Brain microvascular endothelial cell (primary cell): Measurements from ENCODE around the gene PLVAP.
A peak's percentile ranks its signal among the peaks of the same experiment; 100 is the strongest.

Experiments
- DNase-seq: peaks from one replicate; pipeline ENCODE4 v3.0.0-alpha.2; 2020
- H3K27ac ChIP-seq: fragments of 250-450 bp; sonication (Bioruptor Pico); 2 replicates; pipeline ENCODE4 v1.5.1; 2020; ENCODE audit warnings: mild to moderate bottlenecking, moderate library complexity
- H3K27me3 ChIP-seq: fragments of 250-450 bp; sonication (Bioruptor Pico); replicated peaks from 2 replicates; pipeline ENCODE4 v1.5.1; 2020; ENCODE audit warnings: mild to moderate bottlenecking
- H3K36me3 ChIP-seq: fragments of 250-450 bp; sonication (Bioruptor Pico); replicated peaks from 2 replicates; pipeline ENCODE4 v1.5.1; 2020; ENCODE audit warnings: mild to moderate bottlenecking
- H3K4me3 ChIP-seq: 2 replicates; pipeline ENCODE4 v1.5.1; 2011; ENCODE audit warnings: low read depth, mild to moderate bottlenecking, control low read depth, low read length, moderate library complexity
- in situ Hi-C: cut with HindIII; loops from 2 replicates; pipeline ENCODE4 v1.10.0; 2017; ENCODE audit warnings: low sequenced_read_pairs, low pct_ligation_motif_present
- TF ChIP-seq, protein P1 (sequence below): IDR thresholded peaks from 2 replicates; pipeline ENCODE4 v1.5.1; 2011; ENCODE audit warnings: low read depth, mild to moderate bottlenecking, moderate library complexity, low read length, control low read depth, inconsistent platforms; ENCODE audit errors: missing control alignments

PLVAP gene

DNA sequence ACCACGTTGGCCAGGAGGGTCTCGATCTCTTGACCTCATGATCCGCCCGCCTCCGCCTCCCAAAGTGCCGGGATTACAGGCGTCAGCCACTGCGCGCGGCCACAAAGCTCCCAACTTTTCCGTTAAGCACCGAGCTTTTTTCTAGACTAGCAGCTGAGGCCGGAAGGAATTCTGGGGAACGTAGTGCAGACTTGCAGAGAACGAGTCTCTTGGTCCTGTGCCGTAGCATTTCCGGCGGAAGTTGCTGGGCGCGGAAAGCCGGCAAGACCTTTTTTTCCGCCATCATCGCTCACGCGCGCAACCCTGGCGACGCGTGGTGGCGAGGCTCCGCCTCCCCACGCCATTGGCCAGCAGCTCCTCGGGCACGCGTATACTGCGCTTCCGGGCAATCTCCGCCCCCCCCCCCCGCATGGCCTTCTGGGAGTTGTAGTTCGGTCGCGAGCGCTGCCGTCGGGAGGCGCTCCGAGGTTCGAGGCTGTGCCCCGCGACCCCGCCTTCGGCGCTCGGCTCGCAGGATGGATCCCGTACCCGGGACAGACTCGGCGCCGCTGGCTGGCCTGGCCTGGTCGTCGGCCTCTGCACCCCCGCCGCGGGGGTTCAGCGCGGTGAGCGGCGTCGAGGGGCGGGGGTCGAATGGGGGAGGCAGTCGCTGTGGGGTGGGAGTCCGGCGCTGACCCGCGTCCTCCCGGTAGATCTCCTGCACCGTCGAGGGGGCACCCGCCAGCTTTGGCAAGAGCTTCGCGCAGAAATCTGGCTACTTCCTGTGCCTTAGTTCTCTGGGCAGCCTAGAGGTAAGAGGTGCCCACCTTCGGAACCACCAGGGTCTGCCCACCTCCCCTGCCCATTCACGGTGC lies 42.7 kb upstream of the PLVAP start, which contains the start of gene MVB12A:
Gene MVB12A (plus strand): TSS at position 427 of the 854 bp plus-strand sequence. CDS start 89 bp downstream, at position 516.
- TF ChIP-seq, protein P1, sequence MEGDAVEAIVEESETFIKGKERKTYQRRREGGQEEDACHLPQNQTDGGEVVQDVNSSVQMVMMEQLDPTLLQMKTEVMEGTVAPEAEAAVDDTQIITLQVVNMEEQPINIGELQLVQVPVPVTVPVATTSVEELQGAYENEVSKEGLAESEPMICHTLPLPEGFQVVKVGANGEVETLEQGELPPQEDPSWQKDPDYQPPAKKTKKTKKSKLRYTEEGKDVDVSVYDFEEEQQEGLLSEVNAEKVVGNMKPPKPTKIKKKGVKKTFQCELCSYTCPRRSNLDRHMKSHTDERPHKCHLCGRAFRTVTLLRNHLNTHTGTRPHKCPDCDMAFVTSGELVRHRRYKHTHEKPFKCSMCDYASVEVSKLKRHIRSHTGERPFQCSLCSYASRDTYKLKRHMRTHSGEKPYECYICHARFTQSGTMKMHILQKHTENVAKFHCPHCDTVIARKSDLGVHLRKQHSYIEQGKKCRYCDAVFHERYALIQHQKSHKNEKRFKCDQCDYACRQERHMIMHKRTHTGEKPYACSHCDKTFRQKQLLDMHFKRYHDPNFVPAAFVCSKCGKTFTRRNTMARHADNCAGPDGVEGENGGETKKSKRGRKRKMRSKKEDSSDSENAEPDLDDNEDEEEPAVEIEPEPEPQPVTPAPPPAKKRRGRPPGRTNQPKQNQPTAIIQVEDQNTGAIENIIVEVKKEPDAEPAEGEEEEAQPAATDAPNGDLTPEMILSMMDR: no peak
- H3K36me3 ChIP-seq: no peaks in the 10 kb centered on the region

DNA sequence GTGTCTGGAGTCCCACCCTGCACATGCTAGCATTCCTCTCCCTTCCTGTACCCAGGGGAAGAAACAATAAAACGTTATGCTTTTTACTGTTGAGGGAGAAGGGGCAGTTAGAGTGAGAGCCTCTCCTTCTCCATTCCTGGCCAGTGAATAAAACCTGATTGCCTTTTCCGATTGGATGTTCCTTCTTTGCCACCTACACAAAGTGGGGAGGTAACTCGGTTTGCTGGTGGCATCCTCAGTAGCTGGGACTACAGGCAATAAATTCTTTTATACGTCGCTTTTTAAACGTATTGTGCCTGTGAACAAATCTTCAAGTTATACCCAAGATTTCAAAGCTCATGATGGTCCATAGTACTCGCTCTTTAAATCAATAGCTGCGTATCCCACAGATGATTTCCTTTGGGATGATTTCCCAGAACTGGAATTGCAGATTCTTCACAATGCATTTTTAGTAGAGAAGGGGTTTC lies 42.0 kb upstream of the PLVAP start:
- TF ChIP-seq, protein P1: no peak
- H3K27ac ChIP-seq: peak overlapping the region; percentile 35
- DNase-seq: no peak
- in situ Hi-C loops: no loop called here
- peak overlapping the region; percentile 52 for H3K4me3 ChIP-seq
- H3K36me3 ChIP-seq: no peaks in the 10 kb centered on the region
- H3K27me3 ChIP-seq: peaks cover under 1% of the 10 kb centered on the region

More for the DNA sequence above, 42.7 kb upstream of the PLVAP start, which contains the start of gene MVB12A:
- no peaks in the 10 kb centered on the region for H3K27me3 ChIP-seq
- peak within 1 kb of the TSS; percentile 35 for H3K27ac ChIP-seq
- in situ Hi-C loops: no loop called here
- H3K4me3 ChIP-seq: peak within 1 kb of the TSS; percentile 77
- peak; percentile 98 for DNase-seq

DNA sequence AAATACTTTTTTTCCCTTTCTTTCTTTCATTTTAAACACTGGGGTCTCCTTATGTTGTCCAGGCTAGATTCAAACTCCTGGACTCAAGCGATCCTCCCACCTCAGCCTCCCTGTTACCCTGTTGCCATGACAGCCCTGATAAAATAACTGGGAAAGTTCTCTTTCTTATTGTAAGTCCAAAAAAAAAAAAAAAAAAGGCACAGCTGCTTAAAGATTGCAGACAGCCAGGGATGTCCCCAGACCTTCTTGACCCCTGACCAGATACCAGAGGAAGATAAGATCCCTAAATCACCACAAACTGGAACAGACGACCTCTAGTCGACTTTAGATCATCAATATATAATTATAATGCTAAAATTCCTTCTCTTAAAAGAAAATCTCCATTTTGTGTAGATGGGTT lies 41.6 kb upstream of the PLVAP start:
- TF ChIP-seq, protein P1: no peak
- Histone ChIP-seq H3K36me3 (no peaks in the 10 kb centered on the region), H3K27ac (no peak overlapping the region), H3K27me3 (peaks cover 3% of the 10 kb centered on the region), H3K4me3 (no peak overlapping the region)
- no peak for DNase-seq
- in situ Hi-C loops: no loop called here

DNA sequence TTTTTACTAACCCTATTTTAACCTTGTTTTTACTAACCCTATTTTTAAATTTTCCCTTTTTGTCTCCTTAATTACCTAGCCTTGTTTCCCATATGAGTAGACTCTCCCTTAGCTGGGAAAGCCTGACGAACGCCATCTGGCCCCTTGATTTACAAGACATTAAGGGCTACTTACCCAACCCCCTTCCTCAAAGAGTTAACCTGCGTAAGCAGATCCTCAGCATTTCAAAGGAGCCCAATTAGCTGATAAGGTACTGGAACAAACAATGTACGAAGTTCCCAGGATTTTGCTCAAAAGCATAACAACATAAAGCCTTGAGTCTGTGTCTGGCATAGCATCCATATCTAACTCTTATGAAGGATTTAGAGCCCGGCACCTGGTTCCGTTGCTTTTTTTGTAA lies 38.0 kb upstream of the PLVAP start:
- H3K27ac ChIP-seq: no peak overlapping the region
- TF ChIP-seq, protein P1: no peak
- H3K27me3 ChIP-seq: peaks cover 11% of the 10 kb centered on the region
- in situ Hi-C loops: no loop called here
- H3K36me3 ChIP-seq: no peaks in the 10 kb centered on the region
- H3K4me3 ChIP-seq: no peak overlapping the region
- no peak for DNase-seq

DNA sequence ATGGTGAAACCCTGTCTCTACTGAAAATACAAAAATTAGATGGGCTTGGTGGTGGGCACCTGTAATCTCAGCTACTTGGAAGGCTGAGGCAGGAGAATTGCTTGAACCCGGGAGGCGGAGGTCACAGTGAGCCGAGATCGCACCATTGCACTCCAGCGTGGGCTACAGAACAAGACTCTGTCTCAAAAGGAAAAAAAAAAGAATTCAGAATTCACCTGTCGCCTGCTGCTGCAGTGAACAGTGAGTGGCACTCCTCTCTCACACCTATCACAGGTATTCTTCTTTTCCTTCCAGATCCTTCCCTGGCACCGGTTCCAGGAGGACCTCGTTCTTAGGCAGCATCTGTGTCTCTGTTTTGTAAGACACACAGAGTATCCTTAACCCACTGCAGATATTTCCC lies 37.0 kb upstream of the PLVAP start:
- no peak for DNase-seq
- H3K4me3 ChIP-seq: no peak overlapping the region
- TF ChIP-seq, protein P1: no peak
- in situ Hi-C loops: no loop called here
- H3K27ac ChIP-seq: no peak overlapping the region
- peaks cover 11% of the 10 kb centered on the region for H3K27me3 ChIP-seq
- no peaks in the 10 kb centered on the region for H3K36me3 ChIP-seq

DNA sequence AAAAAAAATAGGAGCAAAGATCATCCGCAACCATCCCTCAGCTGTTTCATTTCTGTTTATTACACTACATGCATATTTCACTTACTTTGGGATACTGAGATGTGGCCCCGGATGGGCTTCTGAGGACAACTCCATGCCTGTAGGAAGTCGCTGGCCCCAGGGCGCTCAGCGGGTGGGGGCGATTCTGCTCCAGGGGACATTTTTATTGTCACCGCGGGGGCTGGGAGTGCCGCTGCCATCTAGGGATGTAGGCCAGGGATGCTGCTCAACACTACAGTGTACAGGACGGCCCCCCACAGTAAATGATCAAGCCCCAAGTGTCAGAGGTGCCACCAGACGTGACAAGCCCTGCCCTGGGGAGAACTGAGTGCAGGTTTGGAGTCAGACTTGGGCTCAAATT lies 34.7 kb upstream of the PLVAP start:
- no peak overlapping the region for H3K4me3 ChIP-seq
- H3K27ac ChIP-seq: no peak overlapping the region
- H3K36me3 ChIP-seq: no peaks in the 10 kb centered on the region
- TF ChIP-seq, protein P1: no peak
- in situ Hi-C loops: no loop called here
- H3K27me3 ChIP-seq: peaks cover 11% of the 10 kb centered on the region
- DNase-seq: no peak
